Stimulated activated CD4-positive, alpha-beta T cell treated with anti-CD3 and anti-CD28 coated beads, Interleukin-1b, Interleukin-23, amount 100 ng/mL, for 4 hours (primary cell): Measurements from ENCODE around the gene FAM219A.
A peak's percentile ranks its signal among the peaks of the same experiment; 100 is the strongest.
"Not testable (repeated sequence)": the region's sequence is repeated elsewhere in the genome, so short reads cannot be mapped to it uniquely, and the experiment has no call there.

Experiments used
- DNase-seq, 2 donors: peaks; one replicate each; pipeline ENCODE4 v3.0.0-alpha.2; 2020; ENCODE audit warnings: low read depth in 2 of 2

FAM219A gene

DNA sequence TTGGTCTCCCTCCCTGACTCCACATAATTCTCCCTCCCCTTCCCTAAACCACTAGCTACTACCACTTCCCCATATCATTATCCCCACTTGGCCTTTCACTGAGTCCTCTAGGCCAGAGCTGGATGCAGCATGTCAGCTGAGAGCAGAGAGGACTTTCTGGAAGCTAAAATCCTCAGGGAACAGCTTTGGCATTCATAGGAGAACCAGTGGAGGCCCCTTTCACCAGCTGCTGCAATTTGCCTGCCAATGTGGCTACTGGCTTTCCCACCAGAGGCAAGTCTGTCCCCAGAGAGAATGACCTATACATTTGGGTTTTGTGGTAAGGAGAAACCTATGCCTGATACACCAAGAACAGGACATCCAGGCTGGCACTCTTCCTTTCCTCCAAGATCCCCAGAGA lies 14.4 kb downstream of the FAM219A start:
- no peak for DNase-seq

DNA sequence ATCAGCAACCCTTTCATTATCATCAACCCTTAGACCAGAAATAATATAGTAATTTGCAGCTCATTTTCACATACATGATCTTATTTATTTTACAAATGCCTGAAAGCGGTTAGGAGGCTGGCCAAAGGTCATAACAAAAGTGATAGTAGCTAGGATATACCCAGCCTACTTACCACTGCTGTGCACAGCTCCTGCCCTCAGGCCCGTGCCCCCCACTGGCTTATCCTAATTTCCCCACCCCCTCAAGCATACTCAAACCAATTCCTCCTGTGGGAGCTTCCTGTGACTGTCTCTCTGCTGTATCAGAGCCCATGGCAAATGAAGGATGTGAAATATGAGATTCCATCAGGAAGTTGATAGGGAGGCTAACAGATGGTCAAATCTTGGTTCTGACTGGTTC lies 14.8 kb downstream of the FAM219A start:
- DNase-seq, result no peak

- no peak for DNase-seq
Observed at GRCh38 chr9:34442770-34443169, 15.6 kb downstream of the FAM219A start.

DNA sequence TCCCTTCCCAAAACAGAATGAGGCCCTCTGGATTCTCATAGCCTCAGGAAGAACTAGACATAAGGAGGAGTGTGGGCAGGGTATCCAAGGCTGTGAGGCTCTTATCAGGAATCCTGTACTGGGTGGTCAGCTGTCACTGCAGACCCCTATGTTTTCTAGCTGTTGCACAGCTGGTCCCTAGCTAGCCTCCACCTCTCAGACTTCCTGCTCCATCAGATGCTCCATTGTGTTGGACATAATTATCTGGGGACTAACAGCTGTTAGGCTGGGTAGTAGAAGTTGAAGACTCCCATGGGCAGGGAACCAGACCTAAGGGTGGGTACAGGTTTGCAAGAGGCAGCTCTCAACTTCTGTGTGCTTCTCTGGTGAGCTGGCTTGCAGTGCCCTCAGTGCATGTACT lies 18.4 kb downstream of the FAM219A start:
- no peak for DNase-seq

GRCh38 chr9:34438465-34438864 lies 19.9 kb downstream of the FAM219A start:
- not testable (repeated sequence) for DNase-seq

DNA sequence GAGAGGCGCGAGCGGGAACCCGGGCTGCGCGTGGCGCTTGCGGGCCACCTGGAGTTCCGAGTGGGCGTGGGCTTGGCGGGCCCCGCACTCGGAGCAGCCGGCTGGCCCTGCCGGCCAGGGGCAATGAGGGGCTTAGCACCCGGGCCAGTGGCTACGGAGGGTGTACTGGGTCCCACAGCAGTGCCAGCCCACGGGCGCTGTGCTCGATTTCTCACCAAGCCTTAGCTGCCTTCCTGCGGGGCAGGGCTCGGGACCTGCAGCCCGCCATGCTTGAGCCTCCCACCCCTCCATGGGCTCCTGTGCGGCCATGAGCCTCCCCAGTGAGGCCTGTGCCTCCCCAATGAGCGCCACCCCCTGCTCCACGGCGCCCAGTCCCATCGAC lies 20.5 kb downstream of the FAM219A start:
- not testable (repeated sequence) for DNase-seq

DNA sequence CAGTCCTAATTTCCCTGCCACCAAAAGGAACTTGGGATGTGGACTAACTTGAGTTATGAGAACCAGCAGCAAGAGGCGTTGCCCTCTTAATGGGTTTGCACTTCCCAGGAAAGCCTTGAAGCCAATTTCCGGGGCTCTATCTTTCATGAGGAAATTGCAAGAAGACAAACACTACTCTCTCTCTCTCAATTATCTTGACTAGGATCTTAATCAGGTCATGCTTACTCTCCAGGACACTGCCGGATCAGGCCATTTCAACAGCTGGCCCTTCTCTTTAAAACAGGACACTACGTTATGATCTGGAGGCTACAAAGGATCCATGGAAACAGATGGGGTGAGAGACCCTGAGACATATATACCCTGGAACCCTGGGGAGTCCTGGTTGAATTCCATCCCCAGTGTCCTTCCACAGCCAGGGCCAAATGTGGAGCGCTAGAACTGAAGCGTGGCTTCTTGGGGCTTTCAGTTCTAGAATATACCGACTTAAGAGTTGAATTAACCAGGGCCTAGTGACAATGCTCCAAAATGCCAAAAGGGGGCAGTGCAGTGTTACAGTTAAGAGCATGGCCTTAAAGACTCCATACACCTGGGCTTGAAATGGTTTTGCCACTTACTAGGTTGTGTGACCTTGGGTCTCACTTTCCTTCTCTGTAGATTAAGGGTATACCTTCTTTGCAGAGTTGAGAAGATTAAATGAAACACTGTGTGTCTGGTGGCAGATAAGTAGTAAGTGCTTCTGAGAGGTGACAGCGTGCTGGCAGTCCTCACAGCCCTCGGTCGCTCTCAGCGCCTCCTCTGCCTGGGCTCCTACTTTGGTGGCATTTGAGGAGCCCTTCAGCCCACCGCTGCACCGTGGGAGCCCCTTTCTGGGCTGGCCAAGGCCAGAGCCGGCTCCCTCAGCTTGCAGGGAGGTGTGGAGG lies 21.1 kb downstream of the FAM219A start:
- peak; percentile 37 to 41 for DNase-seq

DNA sequence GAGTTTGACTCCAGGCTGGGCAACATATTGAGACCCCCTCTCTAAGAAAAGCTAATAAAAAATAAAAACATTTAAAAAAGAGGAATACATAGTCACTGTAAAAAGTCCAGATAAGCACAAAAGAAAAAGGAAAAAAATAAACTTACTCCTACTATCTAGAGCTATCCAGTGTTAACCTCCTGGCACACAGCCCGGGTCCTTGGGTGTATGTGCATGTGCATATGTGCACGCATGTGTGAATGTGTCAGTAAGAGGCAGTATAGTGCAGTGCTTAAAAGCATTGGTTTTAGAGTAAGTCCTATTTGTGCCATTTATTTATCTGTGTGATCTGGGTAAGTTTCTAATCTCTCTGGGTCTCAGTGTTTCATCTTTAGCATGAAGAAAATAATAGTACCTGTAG lies 26.7 kb downstream of the FAM219A start:
- no peak for DNase-seq

DNA sequence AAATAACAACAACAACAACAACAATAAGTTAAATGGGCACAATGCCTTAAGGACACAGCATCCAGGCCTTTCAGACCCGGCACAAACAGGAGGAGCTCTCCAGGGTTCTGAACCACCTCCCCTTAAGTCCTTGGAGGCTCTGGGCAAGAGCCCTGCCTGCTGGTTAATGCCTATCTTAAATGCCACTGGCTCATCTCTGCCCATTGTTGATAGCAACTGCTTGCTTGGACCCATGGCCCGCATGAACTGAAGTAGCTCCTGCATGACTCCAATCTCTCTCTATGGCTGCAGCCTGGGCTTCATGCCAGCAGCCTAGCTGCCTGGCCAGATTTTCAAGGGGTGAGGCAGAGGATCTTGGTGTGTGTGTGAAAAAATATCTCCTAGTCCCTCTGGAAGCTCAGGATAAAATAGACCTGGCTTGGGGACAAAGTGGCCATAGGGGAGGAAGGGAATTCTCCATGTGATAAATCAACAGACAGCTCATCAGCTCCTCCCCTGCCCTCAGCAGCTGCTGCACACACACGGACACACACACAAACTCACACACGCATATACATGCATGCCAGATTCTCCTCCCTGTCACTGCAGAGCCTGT lies 27.4 kb downstream of the FAM219A start:
- no peak for DNase-seq

DNA sequence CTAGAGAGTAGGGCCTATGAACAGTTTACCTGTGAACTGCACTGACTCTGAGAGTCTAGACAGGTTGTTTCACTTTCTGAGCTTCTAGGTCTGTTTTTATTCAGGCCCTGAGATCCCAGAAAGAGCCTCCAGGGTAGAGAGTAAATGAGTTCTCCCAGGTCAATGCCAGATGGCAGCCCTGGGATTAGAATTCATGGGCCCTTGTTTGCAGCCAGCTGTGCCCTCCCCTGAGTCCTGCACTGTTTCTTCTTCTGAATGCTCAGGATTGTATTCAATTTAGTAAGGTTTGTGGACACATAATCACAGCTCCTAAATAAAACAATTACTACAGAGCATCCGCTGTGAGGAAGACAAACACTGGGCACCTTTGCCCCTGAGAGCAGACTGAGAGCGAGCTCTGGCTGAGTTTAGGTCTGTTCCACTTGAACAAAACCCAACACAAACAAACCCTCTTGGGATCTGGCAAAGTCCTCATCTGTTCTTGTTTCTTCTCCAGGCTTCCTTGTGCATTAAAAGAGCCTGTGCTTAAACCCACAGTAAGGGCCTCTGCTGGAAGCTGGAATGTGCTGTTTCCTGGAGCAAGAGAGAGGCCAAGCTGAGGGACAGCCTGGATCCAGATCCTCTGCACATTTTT lies 29.9 kb downstream of the FAM219A start:
- no peak for DNase-seq

GRCh38 chr9:34426347-34427074 lies 31.9 kb downstream of the FAM219A start:
- DNase-seq, result no peak

DNA sequence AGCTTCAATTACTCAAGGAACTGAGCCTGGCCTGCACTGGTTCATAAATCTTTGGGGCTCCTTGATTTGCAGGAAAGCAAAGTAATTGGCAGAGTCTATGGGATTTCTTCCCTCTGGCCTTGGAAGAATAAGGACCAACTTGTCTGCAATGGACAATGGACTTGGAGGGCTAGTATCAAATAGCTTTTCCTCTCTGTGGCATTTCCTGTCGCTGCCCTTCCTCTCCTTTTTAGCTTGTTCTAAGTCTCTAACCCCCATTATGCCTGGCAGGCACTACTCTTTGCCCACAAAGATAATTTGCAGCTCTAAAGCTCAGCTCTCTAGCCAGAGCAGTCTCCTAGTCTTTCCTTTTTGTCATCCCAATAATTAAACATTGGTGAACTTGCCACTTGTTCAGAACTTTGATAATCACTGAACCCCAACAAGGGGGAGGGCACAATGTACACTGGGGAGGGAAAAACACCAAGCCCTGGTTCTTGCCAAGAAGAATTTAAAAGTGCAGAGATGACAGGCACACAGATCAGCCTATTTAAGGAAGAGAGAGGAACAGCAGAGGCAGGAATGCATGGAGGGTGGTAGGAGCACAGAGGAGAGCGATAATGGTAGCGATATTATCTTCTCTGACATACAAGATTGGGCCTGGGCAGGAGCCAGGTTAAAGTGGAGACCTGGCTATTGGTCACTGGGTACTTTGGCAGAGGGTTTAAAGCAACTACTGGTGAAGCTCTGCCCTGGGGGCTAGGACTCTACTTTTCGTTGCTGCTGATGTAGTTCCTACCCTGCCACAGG lies 38.5 kb downstream of the FAM219A start:
- no peak for DNase-seq

- DNase-seq, result no peak
Observed at GRCh38 chr9:34417734-34418133, 40.6 kb downstream of the FAM219A start.

- no peak for DNase-seq
Observed at GRCh38 chr9:34413231-34413852, 45.0 kb downstream of the FAM219A start.

GRCh38 chr9:34412336-34412735 lies 46.0 kb downstream of the FAM219A start:
- DNase-seq, result no peak

- no peak for DNase-seq
Observed at GRCh38 chr9:34409154-34409553, 49.2 kb downstream of the FAM219A start.

DNA sequence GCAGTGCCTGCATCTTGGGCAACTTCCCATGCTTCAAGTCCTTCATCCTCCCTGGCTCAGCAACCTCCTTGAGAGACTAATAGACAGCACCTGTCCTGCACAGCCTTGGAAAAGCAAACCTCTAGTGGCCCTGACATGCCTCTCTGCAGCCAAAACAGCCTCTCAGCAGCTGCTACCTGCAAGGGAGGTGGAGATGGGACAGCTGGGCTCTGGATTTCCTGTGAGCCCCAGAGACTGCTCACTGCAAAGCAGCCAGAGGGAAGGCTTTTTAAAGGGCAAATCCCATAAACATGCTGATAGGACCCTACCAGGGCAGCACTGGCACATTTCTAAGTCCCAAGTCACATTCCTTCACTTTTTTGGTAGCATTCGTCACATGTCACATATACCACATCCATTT lies 50.2 kb downstream of the FAM219A start:
- DNase-seq, result no peak

DNA sequence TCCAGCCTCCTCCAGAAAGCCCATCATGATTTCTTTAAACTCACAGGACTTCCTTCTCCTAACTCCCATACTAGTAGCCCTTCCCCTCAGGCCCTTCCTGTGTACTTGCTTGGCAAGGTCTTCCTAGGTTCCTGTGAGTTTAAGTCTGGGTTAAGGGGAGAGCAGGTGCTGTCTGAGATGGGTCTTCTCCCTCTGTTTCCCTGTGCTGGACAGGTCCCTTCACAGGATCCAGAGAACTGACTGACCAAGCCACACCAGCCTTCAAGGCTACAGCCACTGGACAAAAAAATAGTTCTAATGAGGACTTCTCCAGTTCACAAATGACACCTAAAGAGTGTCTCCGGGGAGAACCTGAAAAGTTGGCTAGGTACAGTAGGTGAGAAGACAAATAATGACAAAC lies 52.2 kb downstream of the FAM219A start:
- no peak for DNase-seq

DNA sequence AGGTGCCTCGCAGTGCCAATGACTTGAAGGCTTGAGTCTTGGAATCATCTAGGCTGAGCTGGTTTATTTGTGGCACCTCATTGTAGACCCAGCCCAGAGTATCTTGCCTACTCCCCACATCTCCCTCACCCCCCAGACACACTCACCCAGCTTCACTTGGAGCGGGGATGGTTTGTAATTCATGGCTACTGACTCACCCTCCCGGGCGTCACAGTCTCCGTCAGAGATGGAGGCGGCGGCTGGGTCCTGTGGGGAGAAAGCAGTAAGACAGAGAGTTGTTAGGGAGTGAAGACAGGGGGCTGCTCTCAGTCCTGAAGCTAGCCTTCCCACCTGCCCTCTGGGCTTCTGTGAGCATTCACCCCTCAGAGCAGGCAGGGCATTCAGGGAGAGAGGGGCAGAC lies 52.7 kb downstream of the FAM219A start:
- DNase-seq, result no peak

DNA sequence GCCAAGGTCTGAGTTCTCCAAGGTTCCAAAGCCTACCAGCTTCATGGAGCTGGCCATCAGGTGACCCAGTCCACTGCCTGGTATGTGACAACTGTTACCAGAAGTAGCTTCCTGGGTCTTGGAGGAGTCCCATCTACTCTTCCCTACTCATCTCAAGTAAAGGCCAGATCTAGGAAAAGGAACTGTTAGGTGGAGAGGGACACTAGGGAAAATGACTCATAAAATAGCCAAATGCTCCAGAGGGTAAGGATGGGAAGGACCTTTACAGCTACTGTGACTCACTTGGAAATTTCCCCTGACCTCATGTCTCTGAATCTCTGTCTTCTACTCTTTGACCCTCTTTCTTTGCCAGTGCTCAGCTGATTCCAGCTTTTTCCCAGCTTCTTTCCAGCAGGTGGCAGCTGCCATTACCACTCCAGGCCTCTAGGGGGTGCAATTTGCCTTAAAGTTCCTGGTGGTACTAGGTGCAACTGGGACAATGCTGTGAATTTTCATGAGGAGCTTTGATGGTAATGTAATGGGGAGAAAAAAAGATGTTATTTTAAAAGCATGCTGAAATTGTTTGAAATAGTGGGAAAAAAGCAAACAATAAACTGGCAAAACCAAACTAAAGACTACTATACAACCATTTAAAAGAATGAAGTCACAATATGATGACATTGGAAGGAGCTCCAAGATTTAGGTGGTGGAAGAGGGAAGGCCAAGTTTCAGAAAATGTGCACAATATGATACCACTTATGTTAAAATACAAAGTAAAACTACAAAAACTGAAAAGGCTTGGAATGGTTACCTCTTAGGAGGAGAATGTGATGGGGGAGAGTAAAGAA lies 54.6 kb downstream of the FAM219A start:
- DNase-seq, result peak; percentile 39 to 45
